Neural cell (in vitro differentiated cells): ENCODE data around the gene MPC2.

ENCODE experiments used
- CTCF ChIP-seq: fragments of 450-650 bp; IDR thresholded peaks from 2 replicates; pipeline ENCODE4 v1.5.1; 2014; ENCODE audit warnings: antibody characterized with exemption, mild to moderate bottlenecking, moderate library complexity; ENCODE audit not compliant: poor library complexity, severe bottlenecking
- EP300 ChIP-seq: fragments of 450-650 bp; conservative IDR thresholded peaks from 2 replicates; pipeline ENCODE4 v1.6.1; 2014; ENCODE audit warnings: antibody characterized with exemption, mild to moderate bottlenecking, moderate library complexity; ENCODE audit not compliant: poor library complexity, severe bottlenecking
- EZH2 ChIP-seq: fragments of 200-600, 300-800 bp; shearing (Covaris generic), sonication (generic); IDR thresholded peaks from 2 replicates; pipeline ENCODE4 v1.6.1; 2014; ENCODE audit warnings: antibody characterized with exemption, low read length, borderline replicate concordance, mild to moderate bottlenecking; ENCODE audit not compliant: insufficient read depth, poor library complexity, severe bottlenecking
- POLR2AphosphoS5 ChIP-seq: IDR thresholded peaks from 2 replicates; pipeline ENCODE4 v1.6.1; 2012
- RAD21 ChIP-seq: fragments of 450-650 bp; conservative IDR thresholded peaks from 2 replicates; pipeline ENCODE4 v1.6.1; 2014; ENCODE audit warnings: antibody characterized with exemption, mild to moderate bottlenecking, moderate library complexity
- REST ChIP-seq: IDR thresholded peaks from 2 replicates; pipeline ENCODE4 v1.6.1; 2012; ENCODE audit warnings: borderline replicate concordance
- SMC3 ChIP-seq: fragments of 450-650 bp; conservative IDR thresholded peaks from 2 replicates; pipeline ENCODE4 v1.6.1; 2014; ENCODE audit warnings: antibody characterized with exemption, mild to moderate bottlenecking, moderate library complexity; ENCODE audit not compliant: poor library complexity
- TAF1 ChIP-seq: IDR thresholded peaks from 2 replicates; pipeline ENCODE4 v1.6.1; 2012; ENCODE audit warnings: low read depth

- no peak for TF ChIP-seq CTCF
- no peak for TF ChIP-seq SMC3
- no peak for TF ChIP-seq EP300
- no peak for TF ChIP-seq EZH2
- no peak for TF ChIP-seq REST
- no peak for TF ChIP-seq TAF1
- no peak for TF ChIP-seq POLR2AphosphoS5
- TF ChIP-seq RAD21: no peak
Measured at GRCh38 chr1:167943541-167943940, 6.7 kb upstream of the MPC2 start.
